GM21529 (cell line): ENCODE data around the gene LOXL3.

Source experiments
- ATAC-seq: cut with Tn5 transposase; IDR thresholded peaks from one replicate; pipeline ENCODE4 v1.9.1; 2021; ENCODE audit not compliant: unreplicated experiment

The LOXL3 gene

GRCh38 chr2:74511104-74511989, 42.4 kb downstream of the LOXL3 start:
- no peak for ATAC-seq

- no peak for ATAC-seq
Measured at GRCh38 chr2:74510272-74510671, 43.5 kb downstream of the LOXL3 start.

GRCh38 chr2:74507926-74508520, 45.7 kb downstream of the LOXL3 start:
- ATAC-seq: peak; percentile 6

GRCh38 chr2:74507145-74507925, 46.4 kb downstream of the LOXL3 start, which contains the start of gene PCGF1:
TSS of gene PCGF1 (minus strand) at chr2:74507695. CDS start at chr2:74507668, 27 bp downstream.
- ATAC-seq: peak; percentile 91

- no peak for ATAC-seq
Measured at GRCh38 chr2:74505448-74506246, 48.1 kb downstream of the LOXL3 start.

GRCh38 chr2:74504591-74504990, 49.2 kb downstream of the LOXL3 start:
- no peak for ATAC-seq

GRCh38 chr2:74503506-74504475, 50.0 kb downstream of the LOXL3 start:
- ATAC-seq: no peak

GRCh38 chr2:74502720-74503505, 50.8 kb downstream of the LOXL3 start:
- ATAC-seq: peak; percentile 36

- no peak for ATAC-seq
Measured at GRCh38 chr2:74502147-74502719, 51.5 kb downstream of the LOXL3 start.

GRCh38 chr2:74501335-74502071, 52.2 kb downstream of the LOXL3 start:
- ATAC-seq: no peak

- no peak for ATAC-seq
Measured at GRCh38 chr2:74500578-74500946, 53.2 kb downstream of the LOXL3 start.

- ATAC-seq: no peak
Measured at GRCh38 chr2:74499940-74500577, 53.7 kb downstream of the LOXL3 start.

- no peak for ATAC-seq
Measured at GRCh38 chr2:74499267-74499939, 54.3 kb downstream of the LOXL3 start, which contains the start of gene LBX2. TSS of gene LBX2 (minus strand) at chr2:74499603. CDS start at chr2:74499537, 66 bp downstream.

GRCh38 chr2:74498500-74499266, 55.1 kb downstream of the LOXL3 start:
- ATAC-seq: no peak

GRCh38 chr2:74497777-74498499, 55.8 kb downstream of the LOXL3 start:
- ATAC-seq: peak; percentile 36
